ENCODE data around the gene FNBP1L. TPM values are rescaled to one million over a fixed set of nuclear protein-coding genes. Genes with fewer than 3 reads are reported as not detected.

Gene FNBP1L
- polyA plus RNA-seq, 1 of the 3 experiments (the other 2 are of a cell fraction): 16.5 TPM

DNA sequence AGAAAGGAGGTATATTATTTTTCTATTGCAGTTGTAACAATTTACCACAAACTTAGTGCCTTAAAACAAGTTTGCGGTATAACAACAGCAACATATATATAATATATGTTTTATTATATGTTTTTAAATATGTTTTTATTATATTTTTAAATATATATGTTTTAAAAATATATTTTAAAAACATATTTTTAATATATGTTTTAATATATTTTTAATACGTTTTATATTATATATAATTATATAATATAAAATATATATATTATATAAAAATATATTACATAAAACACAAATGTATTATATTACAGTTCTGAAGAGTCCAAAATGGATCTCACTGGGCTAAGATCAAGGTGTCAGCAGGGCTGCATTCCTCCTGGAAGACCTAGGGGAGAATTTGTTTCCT is 27.5 kb upstream of the FNBP1L start:
- H3K79me2 ChIP-seq (ENCODE audit: insufficient read depth): no peaks in the 10 kb centered on the region
- CTCF ChIA-PET: no interaction called here
- H3K9me2 ChIP-seq: no peaks in the 10 kb centered on the region
- H3K9me3 ChIP-seq: no peaks in the 10 kb centered on the region
- no peaks in the 10 kb centered on the region for H3F3A ChIP-seq (replicated peaks; ENCODE audit: insufficient read depth)
- POLR2A ChIA-PET: no interaction called here
- no peak for DNase-seq
- H3K27ac ChIP-seq (ENCODE audit: low read depth in 2 of 2, low read length in 1 of 2): no peak overlapping the region
- no peak overlapping the region for H2AFZ ChIP-seq (ENCODE audit: low read depth)
- WGBS (ENCODE audit: low lambda C conversion rate): 92% methylated on average over 2 of the region's 2 CpGs
- TF ChIP-seq FOXJ3 (CRISPR knock-in tag; IDR thresholded peaks at IDR 0.05) (no peak), TAF1 (IDR thresholded peaks at IDR 0.05; ENCODE audit: borderline replicate concordance, low read depth, low read length) (no peak), MEF2A (IDR thresholded peaks at IDR 0.05; ENCODE audit: borderline replicate concordance, low read depth) (no peak), CHD2 (IDR thresholded peaks at IDR 0.05; ENCODE audit: low read length, partially characterized antibody) (no peak), GABPA (IDR thresholded peaks at IDR 0.05; ENCODE audit: low read depth) (no peak), RXRA (IDR thresholded peaks at IDR 0.05; ENCODE audit: borderline replicate concordance, low read depth) (no peak), JUND (IDR thresholded peaks at IDR 0.05) (no peak), ELF1 (IDR thresholded peaks at IDR 0.05) (no peak), NRF1 (IDR thresholded peaks at IDR 0.05; ENCODE audit: low read depth, low read length) (no peak), RCOR1 (IDR thresholded peaks at IDR 0.05; ENCODE audit: low read length) (no peak), YY1 (IDR thresholded peaks at IDR 0.05; ENCODE audit: low read depth) (no peak), RFX5 (IDR thresholded peaks at IDR 0.05; ENCODE audit: low read length) (no peak)
- TF ChIP-seq, protein P1, sequence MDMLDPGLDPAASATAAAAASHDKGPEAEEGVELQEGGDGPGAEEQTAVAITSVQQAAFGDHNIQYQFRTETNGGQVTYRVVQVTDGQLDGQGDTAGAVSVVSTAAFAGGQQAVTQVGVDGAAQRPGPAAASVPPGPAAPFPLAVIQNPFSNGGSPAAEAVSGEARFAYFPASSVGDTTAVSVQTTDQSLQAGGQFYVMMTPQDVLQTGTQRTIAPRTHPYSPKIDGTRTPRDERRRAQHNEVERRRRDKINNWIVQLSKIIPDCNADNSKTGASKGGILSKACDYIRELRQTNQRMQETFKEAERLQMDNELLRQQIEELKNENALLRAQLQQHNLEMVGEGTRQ (IDR thresholded peaks at IDR 0.05; ENCODE audit: borderline replicate concordance, low read depth, low read length): no peak
- TF ChIP-seq, protein P2, sequence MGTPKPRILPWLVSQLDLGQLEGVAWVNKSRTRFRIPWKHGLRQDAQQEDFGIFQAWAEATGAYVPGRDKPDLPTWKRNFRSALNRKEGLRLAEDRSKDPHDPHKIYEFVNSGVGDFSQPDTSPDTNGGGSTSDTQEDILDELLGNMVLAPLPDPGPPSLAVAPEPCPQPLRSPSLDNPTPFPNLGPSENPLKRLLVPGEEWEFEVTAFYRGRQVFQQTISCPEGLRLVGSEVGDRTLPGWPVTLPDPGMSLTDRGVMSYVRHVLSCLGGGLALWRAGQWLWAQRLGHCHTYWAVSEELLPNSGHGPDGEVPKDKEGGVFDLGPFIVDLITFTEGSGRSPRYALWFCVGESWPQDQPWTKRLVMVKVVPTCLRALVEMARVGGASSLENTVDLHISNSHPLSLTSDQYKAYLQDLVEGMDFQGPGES (IDR thresholded peaks at IDR 0.05; ENCODE audit: low read depth, low read length): no peak
- TF ChIP-seq, protein P3, sequence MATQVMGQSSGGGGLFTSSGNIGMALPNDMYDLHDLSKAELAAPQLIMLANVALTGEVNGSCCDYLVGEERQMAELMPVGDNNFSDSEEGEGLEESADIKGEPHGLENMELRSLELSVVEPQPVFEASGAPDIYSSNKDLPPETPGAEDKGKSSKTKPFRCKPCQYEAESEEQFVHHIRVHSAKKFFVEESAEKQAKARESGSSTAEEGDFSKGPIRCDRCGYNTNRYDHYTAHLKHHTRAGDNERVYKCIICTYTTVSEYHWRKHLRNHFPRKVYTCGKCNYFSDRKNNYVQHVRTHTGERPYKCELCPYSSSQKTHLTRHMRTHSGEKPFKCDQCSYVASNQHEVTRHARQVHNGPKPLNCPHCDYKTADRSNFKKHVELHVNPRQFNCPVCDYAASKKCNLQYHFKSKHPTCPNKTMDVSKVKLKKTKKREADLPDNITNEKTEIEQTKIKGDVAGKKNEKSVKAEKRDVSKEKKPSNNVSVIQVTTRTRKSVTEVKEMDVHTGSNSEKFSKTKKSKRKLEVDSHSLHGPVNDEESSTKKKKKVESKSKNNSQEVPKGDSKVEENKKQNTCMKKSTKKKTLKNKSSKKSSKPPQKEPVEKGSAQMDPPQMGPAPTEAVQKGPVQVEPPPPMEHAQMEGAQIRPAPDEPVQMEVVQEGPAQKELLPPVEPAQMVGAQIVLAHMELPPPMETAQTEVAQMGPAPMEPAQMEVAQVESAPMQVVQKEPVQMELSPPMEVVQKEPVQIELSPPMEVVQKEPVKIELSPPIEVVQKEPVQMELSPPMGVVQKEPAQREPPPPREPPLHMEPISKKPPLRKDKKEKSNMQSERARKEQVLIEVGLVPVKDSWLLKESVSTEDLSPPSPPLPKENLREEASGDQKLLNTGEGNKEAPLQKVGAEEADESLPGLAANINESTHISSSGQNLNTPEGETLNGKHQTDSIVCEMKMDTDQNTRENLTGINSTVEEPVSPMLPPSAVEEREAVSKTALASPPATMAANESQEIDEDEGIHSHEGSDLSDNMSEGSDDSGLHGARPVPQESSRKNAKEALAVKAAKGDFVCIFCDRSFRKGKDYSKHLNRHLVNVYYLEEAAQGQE (IDR thresholded peaks at IDR 0.05; ENCODE audit: low read depth, low read length): no peak
- no peaks in the 10 kb centered on the region for H3K4me1 ChIP-seq (ENCODE audit: control insufficient read depth in 1 of 2, insufficient read depth in 2 of 2, low read depth in 1 of 2, low read length in 1 of 2)
- no peak overlapping the region for H3K4me2 ChIP-seq
- no peaks in the 10 kb centered on the region for H3K36me3 ChIP-seq (replicated peaks in 1 of 2; ENCODE audit: control insufficient read depth in 1 of 2, insufficient read depth in 2 of 2, low read length in 1 of 2)
- H3K27me3 ChIP-seq (ENCODE audit: insufficient read depth): no peaks in the 10 kb centered on the region
- H3K9ac ChIP-seq: no peak overlapping the region
- H3K4me3 ChIP-seq (ENCODE audit: low read depth in 2 of 2, low read length in 1 of 2): no peak overlapping the region
- no peaks in the 10 kb centered on the region for H4K20me1 ChIP-seq (ENCODE audit: insufficient read depth)

Data from SK-N-SH (cell line).